HL-60 (cell line): ENCODE data around the gene KANK3.

Experiments
- POLR2AphosphoS5 ChIP-seq: IDR thresholded peaks from 2 replicates; pipeline ENCODE4 v1.6.1; 2012; ENCODE audit warnings: low read depth
- REST ChIP-seq: IDR thresholded peaks from 2 replicates; pipeline ENCODE4 v1.6.1; 2012; ENCODE audit warnings: low read depth; ENCODE audit not compliant: insufficient replicate concordance
- SPI1 ChIP-seq: IDR thresholded peaks from 2 replicates; pipeline ENCODE4 v1.6.1; 2012; ENCODE audit warnings: low read depth, mild to moderate bottlenecking, borderline replicate concordance
- TF ChIP-seq, protein P1 (sequence below): IDR thresholded peaks from one replicate; pipeline ENCODE4 v1.5.1; 2011; ENCODE audit warnings: low read length, control low read depth, inconsistent platforms; ENCODE audit not compliant: insufficient read depth

DNA sequence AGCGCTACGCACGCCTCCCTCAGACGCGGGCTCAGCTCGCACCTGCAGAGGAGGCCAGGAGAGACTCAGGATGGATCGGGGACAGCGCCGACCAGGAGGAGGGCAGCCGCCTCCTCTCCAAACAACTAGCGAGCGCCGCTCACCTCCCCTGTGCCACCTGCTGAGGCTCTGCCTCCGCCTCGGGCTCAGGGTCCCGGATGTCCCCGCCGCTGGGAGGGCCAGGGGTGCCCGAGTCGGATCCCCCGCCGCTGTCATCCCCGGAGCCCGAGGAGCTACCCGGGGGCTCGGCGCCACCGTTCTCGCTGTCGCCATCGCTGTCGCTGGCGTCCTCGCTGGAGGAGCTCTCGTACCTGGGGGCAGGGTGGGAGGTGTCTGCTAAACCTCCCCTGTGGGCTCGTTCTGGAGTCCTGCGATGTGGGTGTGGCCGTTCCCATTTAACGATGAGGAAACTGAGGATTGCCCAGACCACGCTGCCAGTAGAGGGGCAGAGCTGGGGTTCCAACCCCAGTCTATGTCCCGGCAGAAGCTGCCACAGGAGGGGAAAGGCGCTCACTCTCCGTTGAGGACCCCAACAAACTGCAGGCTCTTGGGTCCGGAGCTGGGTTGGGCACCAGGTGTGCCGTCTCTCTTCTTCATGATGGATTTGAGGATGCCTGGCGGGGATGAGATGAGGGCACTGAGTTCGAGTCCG is 9.2 kb downstream of the KANK3 start:
- TF ChIP-seq, protein P1, sequence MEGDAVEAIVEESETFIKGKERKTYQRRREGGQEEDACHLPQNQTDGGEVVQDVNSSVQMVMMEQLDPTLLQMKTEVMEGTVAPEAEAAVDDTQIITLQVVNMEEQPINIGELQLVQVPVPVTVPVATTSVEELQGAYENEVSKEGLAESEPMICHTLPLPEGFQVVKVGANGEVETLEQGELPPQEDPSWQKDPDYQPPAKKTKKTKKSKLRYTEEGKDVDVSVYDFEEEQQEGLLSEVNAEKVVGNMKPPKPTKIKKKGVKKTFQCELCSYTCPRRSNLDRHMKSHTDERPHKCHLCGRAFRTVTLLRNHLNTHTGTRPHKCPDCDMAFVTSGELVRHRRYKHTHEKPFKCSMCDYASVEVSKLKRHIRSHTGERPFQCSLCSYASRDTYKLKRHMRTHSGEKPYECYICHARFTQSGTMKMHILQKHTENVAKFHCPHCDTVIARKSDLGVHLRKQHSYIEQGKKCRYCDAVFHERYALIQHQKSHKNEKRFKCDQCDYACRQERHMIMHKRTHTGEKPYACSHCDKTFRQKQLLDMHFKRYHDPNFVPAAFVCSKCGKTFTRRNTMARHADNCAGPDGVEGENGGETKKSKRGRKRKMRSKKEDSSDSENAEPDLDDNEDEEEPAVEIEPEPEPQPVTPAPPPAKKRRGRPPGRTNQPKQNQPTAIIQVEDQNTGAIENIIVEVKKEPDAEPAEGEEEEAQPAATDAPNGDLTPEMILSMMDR = no peak
- no peak for TF ChIP-seq SPI1
- TF ChIP-seq POLR2AphosphoS5 = no peak
- no peak for TF ChIP-seq REST
